ENCODE measurements around the gene BCAS3. TPM values are rescaled to one million over a fixed set of nuclear protein-coding genes. Genes with fewer than 3 reads are reported as not detected.

Gene BCAS3
- total and polyA plus RNA-seq, 10 donors = 3.7 to 56.0 (median 42.3) TPM

DNA sequence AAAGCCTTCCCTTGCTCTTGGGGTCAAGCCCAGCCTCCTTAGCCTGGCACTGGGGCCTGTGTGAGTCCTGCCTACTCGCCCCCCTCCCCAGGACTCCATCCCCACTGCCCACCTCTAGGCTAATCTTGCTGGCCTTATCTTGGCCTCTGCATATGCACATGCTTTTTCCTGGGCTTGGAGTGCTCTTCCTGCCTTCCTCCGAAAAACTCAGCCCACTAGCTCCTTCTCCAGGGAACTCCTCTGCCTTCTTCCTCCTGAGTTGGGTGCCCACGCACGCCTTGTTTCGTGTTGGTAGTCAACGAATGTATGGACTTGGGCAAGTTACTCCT is 738.5 kb downstream of the BCAS3 start:
- DNase-seq = no peak
- Histone ChIP-seq H3K36me3 (no peaks in the 10 kb centered on the region), H3K9me3 (no peaks in the 10 kb centered on the region), H3K4me3 (peak overlapping the region in 1 of 8 donors; percentile 2), H3K4me1 (peaks cover 7 to 53% (median 37%) of the 10 kb centered on the region in 6 donors), H3K27ac (peak overlapping the region in 1 of 8 donors; percentile 12), H3K27me3 (replicated peaks in 1 of 7) (peaks cover 0 to 89% (median 27%) of the 10 kb centered on the region in 7 donors)
- intact Hi-C loops (cut with DNase I; ENCODE audit: low total_unique reads) = loop anchor here (5.0 to 10.0 kb wide), 2 partner anchors 131 to 691 kb away; no protein-coding TSS in a partner anchor
- WGBS, 5 donors = 85 to 94% (median 93%) methylated on average over 6 of the region's 6 CpGs
- TF ChIP-seq POLR2AphosphoS5 (IDR thresholded peaks at IDR 0.05) = no peak
- TF ChIP-seq, protein P1, sequence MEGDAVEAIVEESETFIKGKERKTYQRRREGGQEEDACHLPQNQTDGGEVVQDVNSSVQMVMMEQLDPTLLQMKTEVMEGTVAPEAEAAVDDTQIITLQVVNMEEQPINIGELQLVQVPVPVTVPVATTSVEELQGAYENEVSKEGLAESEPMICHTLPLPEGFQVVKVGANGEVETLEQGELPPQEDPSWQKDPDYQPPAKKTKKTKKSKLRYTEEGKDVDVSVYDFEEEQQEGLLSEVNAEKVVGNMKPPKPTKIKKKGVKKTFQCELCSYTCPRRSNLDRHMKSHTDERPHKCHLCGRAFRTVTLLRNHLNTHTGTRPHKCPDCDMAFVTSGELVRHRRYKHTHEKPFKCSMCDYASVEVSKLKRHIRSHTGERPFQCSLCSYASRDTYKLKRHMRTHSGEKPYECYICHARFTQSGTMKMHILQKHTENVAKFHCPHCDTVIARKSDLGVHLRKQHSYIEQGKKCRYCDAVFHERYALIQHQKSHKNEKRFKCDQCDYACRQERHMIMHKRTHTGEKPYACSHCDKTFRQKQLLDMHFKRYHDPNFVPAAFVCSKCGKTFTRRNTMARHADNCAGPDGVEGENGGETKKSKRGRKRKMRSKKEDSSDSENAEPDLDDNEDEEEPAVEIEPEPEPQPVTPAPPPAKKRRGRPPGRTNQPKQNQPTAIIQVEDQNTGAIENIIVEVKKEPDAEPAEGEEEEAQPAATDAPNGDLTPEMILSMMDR (IDR thresholded peaks at IDR 0.05 in 8 of 11, conservative IDR thresholded peaks at IDR 0.05 in 3 of 11) = no peak
- no peak for TF ChIP-seq POLR2A (IDR thresholded peaks at IDR 0.05)

DNA sequence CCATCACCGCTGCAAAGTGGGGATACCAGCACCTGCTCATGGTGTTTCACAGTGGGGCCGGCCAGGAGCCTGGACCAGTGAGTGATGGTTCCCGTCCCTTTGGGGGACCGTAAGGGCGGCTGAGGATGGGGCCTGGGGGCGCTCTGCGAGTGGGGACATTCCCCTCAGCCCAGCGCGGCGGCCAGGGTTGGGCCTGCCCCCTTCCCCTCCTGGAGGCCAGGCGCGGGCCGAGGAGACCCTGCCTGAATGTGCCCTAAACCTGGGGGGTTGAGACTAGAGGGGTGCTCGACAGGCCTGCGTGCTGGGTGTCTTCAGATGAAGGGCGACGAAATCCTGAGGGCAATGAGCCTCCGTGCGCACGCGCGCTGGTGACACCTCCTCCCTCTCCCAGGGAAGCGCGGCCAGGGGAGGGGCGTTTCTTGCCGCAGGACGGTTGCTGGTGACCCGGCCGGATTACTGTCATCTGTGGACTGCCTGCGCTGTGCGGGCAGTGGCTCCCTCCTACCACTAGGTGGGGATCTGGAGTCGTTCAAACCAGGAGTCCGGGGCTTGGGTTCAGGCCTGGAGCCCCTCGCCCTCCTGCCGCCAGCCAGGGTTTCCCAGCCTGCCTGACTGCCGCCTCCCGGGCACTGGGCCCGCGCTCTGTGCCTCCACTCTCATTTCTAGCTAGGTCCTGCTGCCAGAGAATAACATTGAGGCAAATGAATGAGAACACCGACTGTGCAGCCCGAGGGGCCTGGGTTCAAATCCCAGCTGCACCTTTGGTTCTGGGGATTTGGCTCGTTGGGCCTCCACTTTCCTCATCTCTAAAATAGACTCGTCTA is 739.1 kb downstream of the BCAS3 start:
- intact Hi-C loops (cut with DNase I; ENCODE audit: low total_unique reads) = loop anchor here (5.0 to 10.0 kb wide), 2 partner anchors 131 to 692 kb away; no protein-coding TSS in a partner anchor

DNA sequence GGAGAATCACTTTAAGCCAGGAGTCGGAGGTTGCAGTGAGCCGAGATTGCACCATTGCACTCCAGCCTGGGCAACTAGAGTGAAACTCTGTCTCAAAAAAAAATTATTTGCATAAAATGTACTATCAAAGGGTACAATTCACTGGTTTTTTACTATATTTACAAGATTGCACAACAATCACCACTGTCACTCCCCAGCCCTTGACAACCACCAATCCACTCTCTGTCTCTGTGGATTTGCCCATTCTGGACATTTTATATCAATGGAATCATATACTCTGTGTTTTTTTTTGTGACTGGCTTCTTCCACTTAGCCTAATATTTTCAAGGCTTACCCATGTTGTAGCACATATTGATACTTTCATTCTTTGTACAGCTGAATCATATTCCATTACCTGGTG is 740.8 kb downstream of the BCAS3 start:
- H3K4me1 ChIP-seq = peaks cover 3 to 30% (median 16%) of the 10 kb centered on the region in 6 donors
- no peaks in the 10 kb centered on the region for H3K36me3 ChIP-seq
- intact Hi-C loops (cut with DNase I; ENCODE audit: low total_unique reads) = loop anchor here (5.0 to 10.0 kb wide), 2 partner anchors 129 to 694 kb away; no protein-coding TSS in a partner anchor
- DNase-seq = no peak
- peaks cover 0 to 89% (median 10%) of the 10 kb centered on the region in 7 donors for H3K27me3 ChIP-seq (replicated peaks in 1 of 7)
- H3K4me3 ChIP-seq = no peak overlapping the region
- TF ChIP-seq, protein P1 (IDR thresholded peaks at IDR 0.05 in 8 of 11, conservative IDR thresholded peaks at IDR 0.05 in 3 of 11) = no peak
- TF ChIP-seq POLR2AphosphoS5 (IDR thresholded peaks at IDR 0.05) (no peak), POLR2A (IDR thresholded peaks at IDR 0.05) (no peak)
- H3K27ac ChIP-seq = no peak overlapping the region
- no peaks in the 10 kb centered on the region for H3K9me3 ChIP-seq
- 48 to 89% (median 85%) methylated on average over 2 of the region's 2 CpGs for WGBS, 5 donors

More for the DNA sequence above, 739.1 kb downstream of the BCAS3 start:
- Histone ChIP-seq H3K9me3 (no peaks in the 10 kb centered on the region), H3K4me3 (peak overlapping the region in 2 of 8 donors; percentile 2 to 27), H3K27ac (peak overlapping the region in 1 of 8 donors; percentile 12), H3K36me3 (no peaks in the 10 kb centered on the region), H3K27me3 (replicated peaks in 1 of 7) (peaks cover 0 to 89% (median 21%) of the 10 kb centered on the region in 7 donors), H3K4me1 (peaks cover 3 to 47% (median 31%) of the 10 kb centered on the region in 6 donors)
- TF ChIP-seq, protein P1 (IDR thresholded peaks at IDR 0.05 in 8 of 11, conservative IDR thresholded peaks at IDR 0.05 in 3 of 11) = peak; percentile 62 to 96 (median 91)
- TF ChIP-seq POLR2AphosphoS5 (IDR thresholded peaks at IDR 0.05) (peak in 2 of 3 donors; percentile 60 to 67), POLR2A (IDR thresholded peaks at IDR 0.05) (no peak)
- WGBS, 5 donors = 21 to 27% (median 25%) methylated on average over 37 to 43 of the region's 43 CpGs
- DNase-seq = peak; percentile 88

DNA sequence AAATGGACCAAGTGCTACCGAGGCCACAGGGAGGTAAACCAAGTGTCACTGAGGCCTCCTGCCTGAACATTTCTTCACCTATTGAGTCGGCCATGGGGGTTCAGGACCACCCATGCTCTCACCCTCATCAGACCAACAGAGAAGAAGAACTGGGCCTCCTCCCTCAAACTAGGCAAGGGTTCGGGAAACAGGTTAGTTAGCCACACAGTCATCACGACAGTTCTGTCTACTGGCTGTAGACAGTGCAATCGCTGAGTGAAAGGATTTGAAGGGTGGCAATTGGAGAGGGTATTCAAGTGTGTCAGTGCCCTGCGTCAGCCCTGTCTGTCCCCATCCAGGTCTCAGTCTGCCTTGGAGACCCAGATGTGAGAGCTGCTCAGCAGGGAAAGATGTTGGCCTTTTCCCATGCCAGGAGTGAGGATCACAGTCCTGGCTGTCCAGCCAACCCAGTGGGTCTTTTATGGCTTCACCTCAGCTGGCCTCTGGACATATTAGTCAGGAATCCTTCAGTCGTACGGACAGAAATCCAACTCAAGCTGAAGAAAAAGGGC is 741.9 kb downstream of the BCAS3 start:
- H3K9me3 ChIP-seq = no peaks in the 10 kb centered on the region
- no peak overlapping the region for H3K27ac ChIP-seq
- intact Hi-C loops (cut with DNase I; ENCODE audit: low total_unique reads) = loop anchor here (5.0 to 10.0 kb wide), 2 partner anchors 128 to 695 kb away; no protein-coding TSS in a partner anchor
- H3K4me3 ChIP-seq = no peak overlapping the region
- no peak for DNase-seq
- WGBS, 5 donors = 76 to 88% (median 88%) methylated on average over 8 of the region's 8 CpGs
- no peaks in the 10 kb centered on the region for H3K36me3 ChIP-seq
- H3K4me1 ChIP-seq = peaks cover 3 to 20% (median 12%) of the 10 kb centered on the region in 6 donors
- TF ChIP-seq, protein P1 (IDR thresholded peaks at IDR 0.05 in 8 of 11, conservative IDR thresholded peaks at IDR 0.05 in 3 of 11) = no peak
- TF ChIP-seq POLR2AphosphoS5 (IDR thresholded peaks at IDR 0.05) (no peak), POLR2A (IDR thresholded peaks at IDR 0.05) (no peak)
- H3K27me3 ChIP-seq (replicated peaks in 1 of 7) = peaks cover 0 to 89% (median 10%) of the 10 kb centered on the region in 7 donors

Measured in spleen (tissue), 11 donors.